MM.1S (cell line): ENCODE measurements around the gene RNF112.

ENCODE experiments used
- DNase-seq: peaks from one replicate; pipeline ENCODE4 v3.0.0-alpha.2; 2015
- H2AFZ ChIP-seq: fragments of 300-600 bp; sonication (generic); 2 replicates; pipeline ENCODE4 v1.6.0; 2016; ENCODE audit warnings: antibody characterized with exemption, low read length
- H3F3A ChIP-seq: fragments of 300-600 bp; sonication (generic); 2 replicates; pipeline ENCODE4 v1.6.1; 2016; ENCODE audit warnings: mild to moderate bottlenecking, antibody characterized with exemption, low read length, moderate library complexity, mixed read lengths; ENCODE audit not compliant: insufficient read depth
- H3K27ac ChIP-seq: fragments of 300-600 bp; sonication (generic); 2 replicates; pipeline ENCODE4 v1.5.1; 2016; ENCODE audit warnings: mild to moderate bottlenecking, low read length
- H3K27me3 ChIP-seq: fragments of 300-600 bp; sonication (generic); replicated peaks from 2 replicates; pipeline ENCODE4 v1.6.0; 2016; ENCODE audit warnings: low read length; ENCODE audit not compliant: insufficient read depth
- H3K36me3 ChIP-seq: fragments of 300-600 bp; sonication (generic); replicated peaks from 2 replicates; pipeline ENCODE4 v1.6.1; 2016; ENCODE audit warnings: mild to moderate bottlenecking, low read length, mixed read lengths; ENCODE audit not compliant: insufficient read depth
- H3K4me1 ChIP-seq: fragments of 300-600 bp; sonication (generic); 2 replicates; pipeline ENCODE4 v1.6.1; 2016; ENCODE audit warnings: low read length, mixed read lengths
- H3K4me2 ChIP-seq: fragments of 300-600 bp; sonication (generic); 2 replicates; pipeline ENCODE4 v1.6.0; 2016; ENCODE audit warnings: low read depth, low read length
- H3K4me3 ChIP-seq: fragments of 300-600 bp; sonication (generic); 2 replicates; pipeline ENCODE4 v1.5.1; 2016; ENCODE audit warnings: low read length, mixed read lengths
- H3K79me2 ChIP-seq: fragments of 300-600 bp; sonication (generic); 2 replicates; pipeline ENCODE4 v1.6.1; 2016; ENCODE audit warnings: mixed run types, low read length, mixed read lengths
- H3K9ac ChIP-seq: fragments of 300-600 bp; sonication (generic); 2 replicates; pipeline ENCODE4 v1.6.1; 2016; ENCODE audit warnings: low read length, mixed read lengths
- H3K9me2 ChIP-seq: fragments of 300-600 bp; sonication (generic); replicated peaks from 2 replicates; pipeline ENCODE4 v1.6.1; 2016; ENCODE audit warnings: mild to moderate bottlenecking, low read length, mixed read lengths; ENCODE audit not compliant: insufficient read depth
- H3K9me3 ChIP-seq: fragments of 300-600 bp; sonication (generic); replicated peaks from 2 replicates; pipeline ENCODE4 v1.6.1; 2016; ENCODE audit warnings: mild to moderate bottlenecking, low read length, mixed read lengths; ENCODE audit not compliant: insufficient read depth
- H4K20me1 ChIP-seq: fragments of 300-600 bp; sonication (generic); 2 replicates; pipeline ENCODE4 v1.6.1; 2016; ENCODE audit warnings: mild to moderate bottlenecking, low read length, moderate library complexity, mixed read lengths; ENCODE audit not compliant: insufficient read depth
- EZH2 ChIP-seq: fragments of 300-600 bp; sonication (generic); optimal IDR thresholded peaks from 2 replicates; pipeline ENCODE3; 2017; ENCODE audit warnings: low read depth, mild to moderate bottlenecking, antibody characterized with exemption, low read length, mixed read lengths
- EZH2phosphoT487 ChIP-seq: fragments of 300-600 bp; sonication (generic); IDR thresholded peaks from 2 replicates; pipeline ENCODE4 v1.6.1; 2018; ENCODE audit warnings: antibody characterized with exemption, low read length
- TF ChIP-seq, protein P1 (sequence below): fragments of 300-600 bp; sonication (generic); IDR thresholded peaks from 2 replicates; pipeline ENCODE4 v1.5.1; 2016; ENCODE audit warnings: antibody characterized with exemption, low read length, mixed read lengths

The RNF112 gene

GRCh38 chr17:19409509-19409908 is 1.5 kb upstream of the RNF112 start:
- no peak for DNase-seq
- Histone ChIP-seq H3K9me2 (no peaks in the 10 kb centered on the region), H3K27ac (no peak overlapping the region), H4K20me1 (no peaks in the 10 kb centered on the region), H3K27me3 (no peaks in the 10 kb centered on the region), H3K9me3 (no peaks in the 10 kb centered on the region), H3K4me2 (no peak overlapping the region), H3K9ac (no peak overlapping the region), H3K4me3 (no peak overlapping the region), H3K36me3 (no peaks in the 10 kb centered on the region), H3K4me1 (no peaks in the 10 kb centered on the region), H3K79me2 (no peaks in the 10 kb centered on the region), H2AFZ (no peak overlapping the region), H3F3A (no peaks in the 10 kb centered on the region)
- TF ChIP-seq EZH2phosphoT487 (no peak), EZH2 (no peak)
- TF ChIP-seq, protein P1, sequence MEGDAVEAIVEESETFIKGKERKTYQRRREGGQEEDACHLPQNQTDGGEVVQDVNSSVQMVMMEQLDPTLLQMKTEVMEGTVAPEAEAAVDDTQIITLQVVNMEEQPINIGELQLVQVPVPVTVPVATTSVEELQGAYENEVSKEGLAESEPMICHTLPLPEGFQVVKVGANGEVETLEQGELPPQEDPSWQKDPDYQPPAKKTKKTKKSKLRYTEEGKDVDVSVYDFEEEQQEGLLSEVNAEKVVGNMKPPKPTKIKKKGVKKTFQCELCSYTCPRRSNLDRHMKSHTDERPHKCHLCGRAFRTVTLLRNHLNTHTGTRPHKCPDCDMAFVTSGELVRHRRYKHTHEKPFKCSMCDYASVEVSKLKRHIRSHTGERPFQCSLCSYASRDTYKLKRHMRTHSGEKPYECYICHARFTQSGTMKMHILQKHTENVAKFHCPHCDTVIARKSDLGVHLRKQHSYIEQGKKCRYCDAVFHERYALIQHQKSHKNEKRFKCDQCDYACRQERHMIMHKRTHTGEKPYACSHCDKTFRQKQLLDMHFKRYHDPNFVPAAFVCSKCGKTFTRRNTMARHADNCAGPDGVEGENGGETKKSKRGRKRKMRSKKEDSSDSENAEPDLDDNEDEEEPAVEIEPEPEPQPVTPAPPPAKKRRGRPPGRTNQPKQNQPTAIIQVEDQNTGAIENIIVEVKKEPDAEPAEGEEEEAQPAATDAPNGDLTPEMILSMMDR: no peak

DNA sequence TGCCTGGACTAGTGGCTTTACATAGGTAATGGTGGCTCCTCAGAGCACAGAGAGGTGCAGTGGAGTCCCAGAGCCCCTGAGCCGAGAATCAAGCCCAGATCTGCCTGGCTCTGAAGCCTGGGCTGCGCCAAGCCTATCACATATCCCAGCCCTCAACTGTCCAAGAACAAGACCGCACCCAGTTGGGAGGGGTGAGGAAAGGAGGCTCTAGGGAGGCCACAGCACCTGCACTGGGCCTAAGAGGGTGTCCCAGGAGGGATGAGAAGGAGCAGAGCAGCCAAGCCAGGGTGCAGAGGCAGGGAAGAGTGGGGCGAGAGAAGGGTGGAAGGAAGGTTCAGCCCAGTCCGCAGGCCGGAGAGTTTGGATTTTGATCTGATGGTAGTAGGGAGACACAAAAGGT is 941 bp upstream of the RNF112 start:
- TF ChIP-seq EZH2phosphoT487: no peak
- TF ChIP-seq, protein P1: no peak
- no peak for TF ChIP-seq EZH2
- H3K36me3 ChIP-seq: no peaks in the 10 kb centered on the region
- H3K4me2 ChIP-seq: no peak overlapping the region
- no peaks in the 10 kb centered on the region for H3K79me2 ChIP-seq
- H3K4me3 ChIP-seq: no peak overlapping the region
- H3K27me3 ChIP-seq: no peaks in the 10 kb centered on the region
- H3K9me2 ChIP-seq: no peaks in the 10 kb centered on the region
- no peak overlapping the region for H2AFZ ChIP-seq
- H3K9ac ChIP-seq: no peak overlapping the region
- no peaks in the 10 kb centered on the region for H3K4me1 ChIP-seq
- no peaks in the 10 kb centered on the region for H3F3A ChIP-seq
- H3K9me3 ChIP-seq: no peaks in the 10 kb centered on the region
- no peak overlapping the region for H3K27ac ChIP-seq
- DNase-seq: no peak
- H4K20me1 ChIP-seq: no peaks in the 10 kb centered on the region

DNA sequence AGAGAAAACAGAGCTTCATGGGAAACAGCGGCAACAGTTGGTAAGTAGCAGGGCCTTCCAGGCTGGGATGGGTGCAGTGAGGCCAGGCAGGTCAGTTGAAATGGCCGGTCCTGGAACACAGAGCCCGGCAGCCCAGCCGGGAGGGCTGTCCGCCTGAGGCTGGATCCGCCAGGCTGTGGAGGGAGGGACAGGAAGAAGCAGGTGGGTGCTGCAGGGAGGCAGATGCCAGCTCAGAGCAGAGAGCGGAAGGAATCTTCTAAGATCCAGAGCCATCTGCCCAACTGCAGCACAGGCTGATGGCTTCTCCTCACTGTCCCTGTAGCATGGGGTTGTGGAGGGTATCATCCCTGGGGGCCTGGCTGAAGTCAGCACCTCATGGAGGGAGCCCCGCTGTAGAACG is 599 bp downstream of the RNF112 start:
- no peak for DNase-seq
- Histone ChIP-seq H3K4me2 (no peak overlapping the region), H3K79me2 (no peaks in the 10 kb centered on the region), H3K9me3 (no peaks in the 10 kb centered on the region), H3K4me1 (no peaks in the 10 kb centered on the region), H3K27me3 (no peaks in the 10 kb centered on the region), H4K20me1 (no peaks in the 10 kb centered on the region), H3K4me3 (no peak overlapping the region), H3K9me2 (no peaks in the 10 kb centered on the region), H3F3A (no peaks in the 10 kb centered on the region), H3K27ac (no peak overlapping the region), H3K36me3 (no peaks in the 10 kb centered on the region), H3K9ac (no peak overlapping the region), H2AFZ (no peak overlapping the region)
- TF ChIP-seq EZH2phosphoT487 (no peak), EZH2 (no peak)
- TF ChIP-seq, protein P1: no peak

DNA sequence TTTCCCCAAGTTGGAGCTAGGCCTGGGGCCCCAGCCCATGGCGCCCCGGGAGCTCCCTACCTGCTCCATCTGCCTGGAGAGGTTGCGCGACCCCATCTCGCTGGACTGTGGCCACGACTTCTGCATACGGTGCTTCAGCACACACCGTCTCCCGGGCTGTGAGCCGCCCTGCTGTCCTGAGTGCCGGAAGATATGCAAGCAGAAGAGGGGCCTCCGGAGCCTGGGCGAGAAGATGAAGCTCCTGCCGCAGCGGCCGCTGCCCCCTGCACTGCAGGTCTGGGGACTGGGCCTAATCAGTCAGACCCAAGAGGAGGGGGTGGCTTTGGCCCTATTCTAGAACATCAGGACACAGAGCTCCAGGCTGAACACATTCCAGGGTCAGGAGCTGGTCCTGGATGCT is 1.5 kb downstream of the RNF112 start:
- H3K27me3 ChIP-seq: no peaks in the 10 kb centered on the region

More for the DNA sequence above, 1.5 kb downstream of the RNF112 start:
- Histone ChIP-seq H4K20me1 (no peaks in the 10 kb centered on the region), H3K4me3 (no peak overlapping the region), H3K4me2 (no peak overlapping the region), H3K36me3 (no peaks in the 10 kb centered on the region), H3K27ac (no peak overlapping the region), H2AFZ (no peak overlapping the region), H3K9me2 (no peaks in the 10 kb centered on the region), H3F3A (no peaks in the 10 kb centered on the region), H3K4me1 (peaks cover 7% of the 10 kb centered on the region), H3K9ac (no peak overlapping the region), H3K9me3 (no peaks in the 10 kb centered on the region), H3K79me2 (no peaks in the 10 kb centered on the region)
- DNase-seq: no peak
- TF ChIP-seq EZH2phosphoT487 (no peak), EZH2 (no peak)
- TF ChIP-seq, protein P1: no peak
